HG03432 (cell line): Measurements from ENCODE around the gene CAMK2B.

Experiments used
- ATAC-seq: cut with Tn5 transposase; IDR thresholded peaks from one replicate; pipeline ENCODE4 v1.9.1; 2021; ENCODE audit warnings: mild to moderate bottlenecking, moderate library complexity; ENCODE audit not compliant: unreplicated experiment

Gene CAMK2B

DNA sequence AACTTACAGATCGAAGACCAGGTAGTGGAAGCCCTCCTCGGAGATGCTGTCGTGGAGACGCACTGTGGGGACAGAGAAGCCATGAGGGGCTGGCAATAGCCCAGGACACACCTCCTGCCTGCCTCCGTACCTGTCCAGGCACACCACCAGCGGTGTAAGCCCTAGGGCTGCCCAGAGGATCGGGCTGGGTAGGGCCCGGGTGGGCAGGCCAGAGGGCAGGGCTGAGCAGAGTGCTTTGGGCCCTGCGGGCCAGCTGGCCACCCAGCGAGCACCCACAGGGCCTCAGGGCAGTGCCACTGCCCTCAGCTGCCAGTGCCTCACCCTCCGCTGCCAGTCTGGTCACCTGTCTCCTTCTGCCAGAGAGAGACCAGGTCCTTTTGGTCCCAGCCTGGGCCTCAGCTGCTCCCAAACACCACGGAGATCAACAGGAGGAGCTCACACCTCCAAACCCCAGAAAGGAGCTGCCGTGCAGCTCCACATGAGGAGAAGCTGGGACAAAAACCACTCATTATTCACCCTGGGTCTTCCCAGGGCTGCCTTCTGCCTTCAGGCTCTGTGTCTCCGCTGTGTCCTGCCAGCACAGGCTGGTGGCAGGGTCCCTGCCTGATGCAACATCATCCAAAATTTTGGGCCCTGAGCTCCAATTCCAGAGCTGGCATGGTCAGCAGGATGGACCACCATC, 66.4 kb downstream of the CAMK2B start:
- ATAC-seq: no peak

DNA sequence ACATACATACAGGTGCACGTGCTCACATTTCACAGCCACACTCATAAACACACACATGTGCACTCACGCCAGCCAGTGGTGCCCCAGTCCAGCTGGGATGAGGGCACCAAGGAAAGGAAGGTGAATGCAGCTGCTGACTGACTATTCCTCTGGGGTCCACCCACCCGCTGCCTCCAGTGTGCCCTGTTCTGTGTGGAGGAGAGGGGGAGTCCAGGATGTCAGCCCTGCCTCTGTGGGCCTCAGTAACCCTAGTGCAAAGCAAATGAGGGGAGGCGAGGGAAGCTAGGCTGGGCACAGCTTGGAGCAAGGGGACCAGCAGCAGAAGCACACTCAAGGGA, 67.0 kb downstream of the CAMK2B start:
- peak; percentile 1 for ATAC-seq

DNA sequence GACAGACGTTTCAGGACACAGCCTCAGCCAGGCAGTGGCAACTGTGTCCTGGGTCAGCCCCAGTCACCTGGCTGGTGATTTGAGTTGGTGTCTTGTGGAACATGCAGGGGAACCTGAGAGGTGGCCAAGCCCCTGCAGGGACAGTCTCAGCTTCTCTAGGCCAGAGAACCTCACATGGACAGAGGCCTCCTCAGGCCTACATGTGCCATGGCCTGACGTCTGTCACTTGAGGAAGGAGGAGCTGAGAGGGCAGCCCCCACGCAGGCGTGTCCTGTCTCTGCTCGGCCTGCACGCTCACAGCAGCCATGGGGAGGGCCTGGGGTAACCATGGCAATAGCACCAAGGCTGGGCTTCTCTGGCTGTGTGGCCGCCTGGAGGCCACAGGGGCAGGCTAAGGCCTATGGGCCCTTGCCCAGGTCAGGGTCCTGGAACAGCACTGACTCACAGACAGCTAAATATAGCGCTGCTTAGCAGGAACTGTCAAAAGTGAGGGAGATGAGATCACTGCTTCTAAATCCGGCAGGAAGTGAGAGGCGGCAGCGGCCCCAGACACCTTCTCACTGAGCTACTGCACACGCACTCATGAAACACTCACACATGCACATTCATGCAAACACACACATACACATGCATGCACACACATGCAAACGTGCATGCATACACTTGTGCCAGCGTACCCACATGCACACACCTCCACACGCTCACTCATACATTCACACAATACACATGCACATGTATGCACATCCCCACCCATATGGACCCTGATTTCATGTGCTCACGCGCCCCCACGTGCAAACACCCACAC, 67.6 kb downstream of the CAMK2B start:
- ATAC-seq: peak; percentile 90

DNA sequence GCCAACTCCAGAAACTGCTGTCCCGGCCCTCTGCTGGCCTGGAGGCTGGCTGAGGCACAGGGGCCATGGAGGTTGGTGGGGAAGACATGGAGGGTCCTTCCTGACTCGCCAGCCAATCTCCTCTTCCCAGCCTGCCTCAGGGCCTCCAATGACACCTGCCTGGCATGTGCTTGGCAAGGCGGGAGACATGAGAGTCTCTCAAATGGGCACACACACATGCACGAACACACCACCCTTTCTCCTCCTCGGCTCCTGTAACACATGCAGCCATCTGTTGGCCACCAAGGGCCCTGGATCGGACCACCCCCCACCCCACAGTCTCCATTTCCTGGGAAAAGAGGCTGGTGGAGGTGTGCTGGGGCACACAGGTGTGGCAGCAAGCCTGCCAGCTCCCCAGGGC, 68.2 kb downstream of the CAMK2B start:
- ATAC-seq: no peak

DNA sequence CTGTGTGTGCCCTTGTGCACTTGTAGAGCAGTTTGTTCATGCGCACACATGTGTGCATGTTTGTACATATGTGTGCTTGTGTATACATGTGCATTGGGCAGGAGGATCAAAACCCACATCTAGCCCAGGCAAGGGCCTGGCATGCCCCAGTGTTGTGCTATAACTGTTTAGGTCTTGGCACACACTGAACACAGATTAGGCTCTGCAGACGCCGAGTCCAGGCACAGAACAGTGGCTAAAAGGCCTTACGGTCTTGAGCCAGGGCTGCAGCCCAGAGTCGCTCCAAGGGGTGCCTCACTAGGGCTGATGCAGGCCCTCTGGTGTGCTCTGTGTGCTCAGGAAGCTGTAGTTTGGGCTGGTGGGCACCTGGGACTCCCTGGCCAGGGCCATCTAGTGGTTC, 68.9 kb downstream of the CAMK2B start:
- ATAC-seq: no peak

DNA sequence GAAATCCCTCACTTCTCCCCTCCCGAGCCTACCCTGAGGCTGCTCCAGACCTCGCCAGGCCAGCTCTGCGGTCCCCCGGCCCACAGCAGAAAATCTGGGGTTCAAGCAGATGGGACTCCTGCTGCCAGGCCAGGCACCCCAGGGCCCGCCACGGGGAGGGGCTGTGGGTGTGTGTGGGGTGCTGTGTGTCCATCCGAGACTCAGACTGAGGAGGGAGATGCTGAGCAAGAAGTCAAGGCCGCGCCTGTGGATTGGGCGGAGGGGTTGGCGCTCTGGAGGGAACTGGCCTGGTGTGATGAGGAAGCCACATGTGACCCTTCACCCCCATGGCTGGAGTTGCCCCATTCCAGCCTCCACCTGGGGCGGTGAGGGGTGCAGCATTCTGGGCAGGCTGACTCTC, 73.5 kb downstream of the CAMK2B start:
- ATAC-seq: no peak

DNA sequence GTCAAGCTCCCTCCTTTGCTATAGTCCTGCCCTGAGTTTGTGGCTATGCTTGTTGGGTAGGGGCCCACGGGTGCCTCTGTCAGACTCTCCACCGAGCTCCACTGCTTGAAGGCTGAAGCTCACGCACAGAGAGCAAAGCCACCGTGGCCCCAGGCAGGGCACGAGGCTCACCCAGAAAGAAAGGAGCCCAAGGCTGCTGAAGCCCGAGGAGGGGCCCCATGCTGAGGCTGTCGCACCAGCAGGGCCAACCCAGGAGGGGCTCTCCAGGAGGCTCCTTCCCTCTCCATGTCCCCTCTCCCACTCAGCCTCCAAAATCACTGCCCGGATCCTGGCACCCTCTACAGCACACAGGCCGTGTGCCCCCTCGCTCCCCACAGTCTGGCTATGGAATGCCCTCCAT, 74.1 kb downstream of the CAMK2B start:
- no peak for ATAC-seq

DNA sequence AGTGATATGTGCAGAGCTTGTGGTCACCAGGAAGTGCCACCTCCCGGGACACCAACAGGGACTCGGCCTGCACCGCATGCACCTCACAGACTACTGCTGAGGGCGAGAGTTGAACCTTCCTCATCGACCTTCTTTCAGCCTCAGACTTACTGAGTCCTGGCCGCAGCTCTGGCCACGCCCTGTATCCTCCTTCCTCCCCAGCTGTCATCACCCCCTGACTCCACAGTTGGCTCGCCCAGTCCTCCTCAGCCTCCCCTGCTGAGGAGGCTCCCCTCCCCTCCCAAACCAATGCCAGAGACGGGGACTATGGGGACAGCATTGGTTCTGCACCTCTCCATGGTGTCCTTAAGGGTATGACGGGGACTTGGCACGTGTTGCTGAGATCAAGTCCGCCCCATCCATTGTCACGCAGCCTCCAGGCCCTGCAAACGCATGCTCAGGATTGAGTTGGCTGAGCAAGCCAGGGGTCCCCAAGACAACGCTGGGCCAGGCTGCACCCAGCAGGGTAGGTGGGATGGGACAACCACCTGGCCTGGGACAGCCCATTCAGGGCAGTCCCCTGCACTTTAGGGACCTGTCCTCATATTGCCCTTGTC, 75.7 kb downstream of the CAMK2B start:
- no peak for ATAC-seq

DNA sequence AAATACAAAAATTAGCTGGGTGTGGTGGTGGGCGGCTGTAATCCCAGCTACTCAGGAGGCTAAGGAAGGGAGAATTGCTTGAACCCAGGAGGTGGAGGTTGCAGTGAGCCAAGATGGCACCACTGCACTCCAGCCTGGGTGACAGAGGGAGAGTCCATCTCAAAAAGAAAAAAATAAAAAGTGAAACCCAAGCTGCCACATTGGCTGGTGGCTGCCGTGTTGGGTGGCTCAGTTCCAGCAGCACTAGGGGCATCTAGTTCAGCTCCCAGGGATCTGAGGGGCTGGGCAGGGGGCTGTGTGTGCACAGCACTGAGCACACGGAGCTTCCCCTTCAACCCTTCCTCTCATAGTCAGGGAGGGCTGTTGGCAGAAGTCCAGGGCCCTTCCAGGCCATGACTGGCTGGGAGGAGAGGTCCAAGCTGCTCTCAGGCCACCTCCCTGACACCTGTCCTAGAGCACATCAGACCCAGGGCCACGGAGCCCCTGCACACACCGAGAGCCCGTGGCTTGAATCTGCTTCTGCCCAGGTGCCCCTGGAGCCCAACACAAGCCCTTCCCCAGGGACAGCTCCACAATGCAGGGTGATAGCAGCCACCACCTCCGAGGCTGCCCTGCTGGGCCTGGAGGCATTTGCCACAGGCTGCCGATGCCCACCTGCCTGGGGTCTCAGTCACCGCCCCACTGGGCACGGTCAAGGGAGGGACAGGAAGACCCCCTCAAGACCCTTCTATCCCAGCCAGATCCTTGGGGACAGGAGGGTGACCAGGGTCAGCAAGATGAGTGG, 77.3 kb downstream of the CAMK2B start:
- ATAC-seq: no peak

DNA sequence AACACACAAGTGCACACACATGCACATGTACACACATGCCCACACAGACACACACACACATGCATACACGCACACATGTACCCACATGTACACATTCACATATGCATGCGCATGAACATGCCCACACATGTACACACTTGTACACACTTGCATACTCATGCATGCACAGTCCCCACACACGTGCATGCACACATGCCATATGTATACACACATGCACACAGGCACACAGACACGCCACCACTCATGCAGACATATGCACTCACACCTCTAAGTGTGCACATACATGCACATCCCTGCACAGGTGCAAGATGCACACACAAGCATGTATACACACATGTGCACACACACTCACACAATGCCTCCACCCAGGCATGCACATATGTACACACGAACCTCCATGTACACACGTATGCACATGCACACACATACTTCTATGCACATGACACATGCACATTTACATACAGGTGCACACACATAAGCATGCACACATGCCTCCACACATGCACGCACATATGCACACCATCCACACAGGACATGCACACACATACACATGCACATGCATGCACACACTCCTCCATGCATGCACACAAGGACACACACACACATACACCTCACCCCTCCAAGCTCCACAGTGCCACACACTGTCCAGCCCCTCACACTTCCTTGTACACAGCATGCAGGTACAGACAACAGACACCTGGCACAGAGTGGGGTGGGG, 78.8 kb downstream of the CAMK2B start:
- no peak for ATAC-seq

DNA sequence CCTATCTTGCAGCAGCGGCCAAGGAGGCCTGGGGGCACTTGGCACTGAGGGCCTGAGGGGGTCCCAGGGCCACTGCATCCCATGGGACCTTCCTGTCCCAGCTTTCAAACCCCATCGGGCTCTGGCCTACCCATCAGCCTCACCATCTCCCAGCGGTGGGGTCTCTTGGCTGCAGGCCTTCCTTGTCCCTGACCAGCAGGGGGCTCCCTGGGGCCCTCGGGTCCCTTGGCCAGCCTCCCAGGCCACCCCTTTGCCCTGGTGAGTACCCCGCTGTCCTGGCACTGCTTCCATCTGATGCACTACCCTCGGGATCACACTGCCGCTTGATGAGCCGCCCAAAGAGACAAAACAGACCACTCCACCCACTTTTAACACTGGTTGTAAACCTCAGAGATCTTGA, 81.1 kb downstream of the CAMK2B start:
- no peak for ATAC-seq

DNA sequence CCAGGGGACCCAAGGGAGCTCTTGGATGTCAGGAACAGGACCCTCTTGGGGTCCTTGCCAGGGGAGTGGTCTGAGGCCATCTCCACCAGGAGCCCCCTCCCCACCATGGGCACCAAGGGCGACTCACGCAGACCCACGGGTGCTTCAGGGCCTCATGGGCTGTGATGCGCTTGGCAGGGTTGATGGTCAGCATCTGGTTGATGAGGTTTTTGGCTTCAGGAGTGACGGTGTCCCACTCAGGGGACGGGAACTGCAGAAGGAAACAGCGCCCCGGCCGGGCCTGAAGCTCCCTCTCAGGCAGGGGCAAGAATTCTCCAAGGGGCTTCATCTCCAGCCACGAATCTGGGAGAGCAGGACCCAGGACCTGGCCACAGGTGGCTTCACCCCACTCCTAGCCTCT, 83.3 kb downstream of the CAMK2B start:
- ATAC-seq: no peak

DNA sequence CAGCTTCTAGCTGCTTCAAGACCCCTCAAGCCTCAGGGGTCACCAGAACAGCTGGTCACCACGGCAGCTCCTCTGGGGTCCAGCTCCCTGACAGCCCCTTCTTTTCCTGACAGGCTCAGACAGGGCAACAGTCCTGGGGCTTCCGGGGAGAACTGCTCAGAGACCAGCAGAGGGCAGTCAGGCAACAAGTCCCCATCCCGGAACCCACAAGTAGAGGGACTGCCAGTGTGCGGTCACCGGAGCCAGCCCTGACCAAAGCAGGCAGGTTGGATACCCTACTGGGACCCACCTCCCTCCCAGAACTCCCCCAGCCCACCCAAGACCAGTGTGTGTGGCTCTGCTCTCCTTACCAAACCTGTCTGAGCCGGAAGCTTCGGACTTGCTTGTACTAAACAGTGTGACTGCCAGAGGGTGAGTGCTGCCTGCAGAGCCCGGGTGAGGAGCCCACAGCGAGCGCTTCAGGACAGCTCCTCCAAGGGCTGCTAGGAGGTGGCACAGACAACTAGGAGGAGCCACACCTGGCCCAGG, 84.3 kb downstream of the CAMK2B start:
- peak; percentile 73 for ATAC-seq

DNA sequence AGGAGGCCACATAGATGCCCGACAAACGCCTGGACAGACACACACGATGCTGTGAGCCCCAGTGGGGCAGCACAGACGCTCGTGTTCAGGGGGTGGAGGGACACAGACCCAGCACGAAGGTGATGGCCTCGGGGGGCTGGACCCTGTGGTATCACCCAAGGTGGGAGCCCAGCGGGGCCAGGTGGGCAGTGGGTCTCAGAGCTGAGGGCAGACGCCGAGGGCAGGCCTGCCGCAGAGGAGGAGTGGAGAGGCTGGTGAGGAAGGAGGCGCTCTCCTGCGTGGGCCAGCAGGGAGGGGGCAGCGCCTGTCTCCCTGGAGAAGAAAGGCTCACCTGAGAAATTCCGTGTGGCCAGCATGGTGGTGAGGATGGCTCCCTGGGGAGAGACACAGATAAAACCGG, 85.0 kb downstream of the CAMK2B start:
- no peak for ATAC-seq

DNA sequence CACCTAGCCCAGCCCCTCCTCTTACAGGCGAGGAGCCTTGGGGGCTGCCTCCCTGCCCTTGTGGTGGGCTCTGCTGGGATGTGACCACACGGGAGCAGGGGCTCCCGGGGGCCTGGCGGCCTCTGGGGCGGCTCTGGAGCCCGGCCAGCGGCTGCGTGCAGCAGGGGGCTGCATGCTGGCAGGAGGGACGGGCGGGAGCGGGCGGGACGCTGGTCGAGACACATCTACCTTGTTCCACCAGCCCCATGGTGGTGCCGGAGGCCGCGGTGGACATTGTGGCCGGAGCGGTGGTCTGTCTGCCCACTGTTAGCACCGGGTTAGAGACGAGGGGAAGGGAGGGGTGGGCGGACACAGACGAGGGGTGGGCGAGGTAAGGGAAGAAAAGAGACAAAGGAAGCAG, 86.0 kb downstream of the CAMK2B start:
- ATAC-seq: no peak

DNA sequence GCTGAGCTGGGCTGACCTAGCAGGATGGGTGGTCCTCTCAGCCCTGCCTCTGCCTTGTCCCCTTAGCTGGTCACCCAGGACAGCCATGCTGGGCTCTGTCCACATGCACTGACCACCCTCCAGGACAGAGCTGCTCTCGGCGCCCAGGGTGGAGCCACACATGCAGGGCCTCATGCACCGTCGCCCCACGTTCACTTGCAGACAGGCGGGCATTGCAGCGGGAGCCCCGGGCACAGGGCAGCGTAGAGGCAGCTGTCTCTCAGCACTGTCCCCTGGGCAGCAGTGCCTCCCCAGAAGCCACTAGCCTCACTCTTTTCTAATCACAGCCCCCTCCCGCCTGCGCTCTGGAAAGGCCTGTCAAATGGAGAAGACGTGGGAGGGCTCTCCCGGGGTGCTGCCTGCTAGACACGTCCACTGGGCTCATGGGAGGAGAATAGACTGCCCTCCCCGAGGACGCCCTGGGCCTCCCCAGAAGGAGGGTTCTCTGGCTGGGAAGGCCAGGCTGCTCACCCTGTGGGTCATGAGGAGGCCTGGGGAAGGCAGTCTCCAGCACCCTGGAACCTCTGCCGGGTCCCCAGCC, 87.2 kb downstream of the CAMK2B start:
- no peak for ATAC-seq

DNA sequence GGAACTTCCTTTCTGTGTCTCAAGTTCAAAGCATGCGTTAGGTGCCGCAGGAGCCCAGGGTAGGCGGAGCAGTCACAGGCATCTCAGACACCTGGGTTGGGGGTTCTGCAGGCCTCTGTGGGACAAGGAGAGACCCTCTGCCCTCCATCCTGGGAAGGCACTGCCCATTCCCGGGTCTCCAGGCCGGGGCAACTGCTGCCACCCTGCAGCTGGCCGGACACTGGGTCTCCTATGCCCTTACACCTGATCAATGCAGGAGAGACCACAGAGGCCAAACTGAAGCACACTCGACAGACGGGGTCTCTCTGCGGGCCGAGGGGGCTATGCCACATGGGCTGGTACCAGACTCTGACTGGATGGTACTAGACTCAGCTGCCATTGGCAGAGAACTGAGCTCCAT, 87.7 kb downstream of the CAMK2B start:
- no peak for ATAC-seq

DNA sequence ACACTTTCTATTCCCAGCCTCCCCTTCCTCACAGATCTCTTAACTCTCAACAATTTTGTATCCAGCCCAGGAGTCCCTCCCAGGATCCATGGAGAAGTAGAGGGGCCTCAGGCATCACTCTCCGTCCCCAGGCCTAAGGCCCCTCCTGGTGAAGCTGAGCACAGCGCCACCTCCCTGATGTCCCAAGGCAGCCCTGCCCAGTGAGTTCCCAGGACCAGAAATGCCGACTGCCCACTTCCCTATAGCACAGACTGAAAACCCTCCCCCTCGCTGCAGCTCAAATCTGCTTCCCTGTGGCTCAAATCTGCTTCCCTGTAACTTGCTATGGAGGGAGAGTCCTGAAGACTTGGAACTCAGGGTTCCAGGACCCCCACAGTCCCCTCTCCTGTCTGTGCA, 89.1 kb downstream of the CAMK2B start:
- ATAC-seq: no peak

DNA sequence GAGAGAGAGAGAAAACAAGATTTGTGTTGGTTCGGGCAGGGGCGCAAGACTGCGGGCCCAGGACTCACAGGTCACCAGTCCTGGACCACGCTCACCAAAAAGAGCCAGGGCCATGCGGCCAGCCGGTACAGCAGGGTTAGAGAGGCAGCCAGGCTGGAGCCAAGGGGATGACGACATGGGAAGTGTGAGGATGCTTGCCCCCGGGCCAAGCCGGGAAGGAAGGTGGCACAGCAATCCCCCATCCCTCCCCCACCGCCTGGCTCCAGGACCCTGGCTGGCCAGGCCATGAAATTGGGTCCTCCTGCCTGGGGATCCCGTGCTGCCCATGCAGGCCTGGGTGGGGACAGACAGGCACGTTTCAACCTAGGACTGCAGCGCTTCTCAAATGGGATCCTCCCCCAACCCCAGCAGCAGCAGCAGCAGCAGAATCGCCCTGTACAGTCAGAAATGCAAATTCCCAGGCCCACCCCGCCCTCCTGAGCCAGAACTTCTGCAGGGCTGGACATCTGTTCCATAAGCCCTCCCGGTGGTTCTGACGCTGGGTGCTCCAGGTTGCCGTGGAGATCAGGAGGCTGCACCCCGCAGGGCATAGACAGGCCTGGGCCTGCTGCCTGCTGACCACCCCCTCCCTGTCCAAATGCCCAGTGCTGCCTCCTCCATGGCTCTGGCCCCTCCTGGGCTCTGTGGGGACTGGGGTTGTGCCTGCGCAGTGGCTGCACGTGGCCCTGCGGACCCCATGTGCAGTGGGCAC, 89.6 kb downstream of the CAMK2B start:
- ATAC-seq: no peak

DNA sequence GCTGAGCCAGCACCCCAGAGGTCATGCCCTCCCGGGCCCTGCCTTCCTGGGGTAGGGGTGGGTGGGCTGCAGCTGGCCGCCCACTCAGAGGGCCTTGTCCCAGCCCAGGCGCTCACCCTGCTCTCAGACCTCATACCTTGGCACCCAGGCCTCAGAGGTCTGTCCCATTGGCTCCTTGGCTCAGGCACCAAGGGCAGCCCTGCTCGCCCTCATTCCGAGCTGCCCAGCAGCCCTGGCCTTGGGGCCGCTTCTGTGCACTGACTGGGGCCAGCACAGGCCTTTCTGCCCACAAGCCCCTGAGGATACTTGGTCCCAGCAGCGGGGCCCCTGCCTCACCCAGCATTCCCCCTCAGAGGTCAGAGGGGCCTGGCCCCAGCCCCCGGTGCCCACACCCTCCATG, 90.3 kb downstream of the CAMK2B start:
- no peak for ATAC-seq
